Activated CD8-positive, alpha-beta T cell treated with anti-CD3 and anti-CD28 coated beads for 36 hours (primary cell): ENCODE results near the gene NUFIP1. TPM values are rescaled to one million over a fixed set of nuclear protein-coding genes. Genes with fewer than 3 reads are reported as not detected.

Source experiments
- ATAC-seq: fragments of 200-7000 bp; cut with Tn5 transposase; one replicate; pipeline ENCODE4 v1.10.0; 2021; ENCODE audit warnings: mild to moderate bottlenecking, moderate library complexity
- CTCF ChIA-PET: fragments of 350-600 bp; sonication (Branson Sonifier 250); formaldehyde crosslinking; loops from one replicate; lab custom pipeline; 2021; ENCODE audit warnings: antibody characterized with exemption; lab: Charles Lee
- POLR2A ChIA-PET: fragments of 350-600 bp; sonication (Branson Sonifier 250); formaldehyde crosslinking; loops from one replicate; lab custom pipeline; 2021; ENCODE audit warnings: antibody characterized with exemption; lab: Charles Lee
- DNase-seq: peaks from one replicate; pipeline ENCODE4 v3.0.0-alpha.2; 2020
- H3K27ac Mint-ChIP-seq: one replicate; pipeline ENCODE4 v1.8.0; 2021; ENCODE audit warnings: mild to moderate bottlenecking, mixed read lengths
- H3K27me3 Mint-ChIP-seq: one replicate; pipeline ENCODE4 v1.8.0; 2021; ENCODE audit warnings: mixed read lengths
- H3K36me3 Mint-ChIP-seq: one replicate; pipeline ENCODE4 v1.8.0; 2021; ENCODE audit warnings: low read depth, mixed read lengths
- H3K4me1 Mint-ChIP-seq: one replicate; pipeline ENCODE4 v1.8.0; 2021; ENCODE audit warnings: low read depth, mixed read lengths
- H3K4me3 Mint-ChIP-seq: one replicate; pipeline ENCODE4 v1.8.0; 2021; ENCODE audit warnings: mild to moderate bottlenecking, moderate library complexity, mixed read lengths
- H3K9me3 Mint-ChIP-seq: one replicate; pipeline ENCODE4 v1.8.0; 2021; ENCODE audit warnings: mixed read lengths
- CTCF ChIP-seq: fragments of 200-600 bp; IDR thresholded peaks from one replicate; pipeline ENCODE4 v1.8.0; 2022; ENCODE audit warnings: antibody characterized with exemption, mild to moderate bottlenecking
- intact Hi-C: fragments of 100-400 bp; cut with micrococcal nuclease; formaldehyde crosslinking; loops from one replicate; pipeline ENCODE4 v1.10.0; 2022
- total RNA-seq, 2 experiments: library from RNA; stranded (reverse); gene quantifications; one replicate each; pipeline ENCODE4 v1.2.3, GENCODE V29; 2021

NUFIP1 gene
- total RNA-seq, 2 experiments from 2014 or later, result 10.4 to 11.2 TPM

GRCh38 chr13:45004096-45004495, 14.8 kb upstream of the NUFIP1 start:
- Mint-ChIP-seq H3K4me3 (no peak overlapping the region), H3K27ac (no peak overlapping the region), H3K27me3 (no peaks in the 10 kb centered on the region), H3K4me1 (no peaks in the 10 kb centered on the region), H3K9me3 (peaks cover 1% of the 10 kb centered on the region), H3K36me3 (peaks cover 17% of the 10 kb centered on the region)
- intact Hi-C loops, result no loop called here
- POLR2A ChIA-PET, result interaction anchor here (1.0 kb wide), 1 partner anchor 15 kb away, joined by 3 read pairs; the partner anchor contains the start of genes GPALPP1 and NUFIP1
- DNase-seq, result no peak
- TF ChIP-seq CTCF, result no peak
- CTCF ChIA-PET, result interaction anchor here (1.2 kb wide), 1 partner anchor 12 kb away, joined by 3 read pairs; no protein-coding TSS in a partner anchor
- no peak for ATAC-seq

GRCh38 chr13:45003417-45003816, 14.1 kb upstream of the NUFIP1 start:
- H3K36me3 Mint-ChIP-seq, result peaks cover 15% of the 10 kb centered on the region
- intact Hi-C loops, result no loop called here

GRCh38 chr13:44989941-44990340, 670 bp upstream of the NUFIP1 start:
- intact Hi-C loops, result no loop called here
- ATAC-seq (peak; percentile 14), DNase-seq (peak; percentile 16)
- ChIA-PET CTCF (no interaction called here), POLR2A (interaction anchor here (0.9 to 1.6 kb wide), 3 partner anchors 15 to 352 kb away, joined by 3 to 4 read pairs (median 3); partner anchors contain the start of gene TPT1)
- Mint-ChIP-seq H3K9me3 (no peaks in the 10 kb centered on the region), H3K27ac (peak overlapping the region; percentile 97), H3K4me1 (peaks cover 56% of the 10 kb centered on the region), H3K36me3 (peaks cover 23% of the 10 kb centered on the region), H3K4me3 (peak overlapping the region; percentile 94), H3K27me3 (no peaks in the 10 kb centered on the region)
- no peak for TF ChIP-seq CTCF

More at GRCh38 chr13:45003417-45003816, 14.1 kb upstream of the NUFIP1 start:
- Mint-ChIP-seq H3K9me3 (peaks cover 1% of the 10 kb centered on the region), H3K27ac (no peak overlapping the region), H3K4me1 (no peaks in the 10 kb centered on the region), H3K27me3 (no peaks in the 10 kb centered on the region), H3K4me3 (no peak overlapping the region)
- POLR2A ChIA-PET, result no interaction called here
- no peak for ATAC-seq
- CTCF ChIA-PET, result interaction anchor here (1.2 kb wide), 1 partner anchor 12 kb away, joined by 3 read pairs; no protein-coding TSS in a partner anchor
- no peak for TF ChIP-seq CTCF
- no peak for DNase-seq

- intact Hi-C loops, result no loop called here
- no peak overlapping the region for H3K4me3 Mint-ChIP-seq
- no peaks in the 10 kb centered on the region for H3K9me3 Mint-ChIP-seq
- H3K4me1 Mint-ChIP-seq, result no peaks in the 10 kb centered on the region
- ChIA-PET POLR2A (no interaction called here), CTCF (no interaction called here)
- ATAC-seq, result no peak
- TF ChIP-seq CTCF, result no peak
- H3K27me3 Mint-ChIP-seq, result no peaks in the 10 kb centered on the region
- H3K27ac Mint-ChIP-seq, result no peak overlapping the region
- peaks cover 15% of the 10 kb centered on the region for H3K36me3 Mint-ChIP-seq
- DNase-seq, result no peak
These were observed 10.9 kb downstream of the NUFIP1 start for GRCh38 chr13:44978328-44978727.

GRCh38 chr13:44976949-44977583, 12.2 kb downstream of the NUFIP1 start:
- POLR2A ChIA-PET, result interaction anchor here (1.2 kb wide), 1 partner anchor 10 kb away, joined by 3 read pairs; no protein-coding TSS in a partner anchor
- ATAC-seq, result no peak
- no peak overlapping the region for H3K27ac Mint-ChIP-seq
- H3K36me3 Mint-ChIP-seq, result peaks cover 16% of the 10 kb centered on the region
- CTCF ChIA-PET, result interaction anchor here (1.3 kb wide), 1 partner anchor 331 kb away, joined by 3 read pairs; no protein-coding TSS in a partner anchor
- no peak for TF ChIP-seq CTCF
- H3K9me3 Mint-ChIP-seq, result no peaks in the 10 kb centered on the region
- H3K4me3 Mint-ChIP-seq, result no peak overlapping the region
- no peaks in the 10 kb centered on the region for H3K27me3 Mint-ChIP-seq
- DNase-seq, result no peak
- H3K4me1 Mint-ChIP-seq, result no peaks in the 10 kb centered on the region
- intact Hi-C loops, result no loop called here
